SHP77 (cell line): Measurements from ENCODE around the gene EXOC6B.
"Not testable (repeated sequence)": the region's sequence is repeated elsewhere in the genome, so short reads cannot be mapped to it uniquely, and the experiment has no call there.

Experiments used
- DNase-seq, 2 experiments: peaks; one replicate each; lab custom pipeline; 2025; lab: John Stamatoyannopoulos, UW

The EXOC6B gene

GRCh38 chr2:72681016-72681995 lies 144.5 kb downstream of the EXOC6B start:
- DNase-seq: no peak

- DNase-seq: no peak
Measured at GRCh38 chr2:72678024-72678423, 147.8 kb downstream of the EXOC6B start.

- no peak for DNase-seq
Measured at GRCh38 chr2:72676341-72677025, 149.3 kb downstream of the EXOC6B start.

GRCh38 chr2:72674982-72675915 lies 150.6 kb downstream of the EXOC6B start:
- DNase-seq: no peak

GRCh38 chr2:72673279-72673678 lies 152.6 kb downstream of the EXOC6B start:
- DNase-seq: no peak

GRCh38 chr2:72669121-72669520 lies 156.7 kb downstream of the EXOC6B start:
- no peak for DNase-seq

- no peak for DNase-seq
Measured at GRCh38 chr2:72668647-72669046, 157.2 kb downstream of the EXOC6B start.

GRCh38 chr2:72665448-72665847 lies 160.4 kb downstream of the EXOC6B start:
- DNase-seq: no peak

GRCh38 chr2:72661985-72662384 lies 163.8 kb downstream of the EXOC6B start:
- DNase-seq: no peak

- no peak for DNase-seq
Measured at GRCh38 chr2:72649810-72650209, 176.0 kb downstream of the EXOC6B start.

- not testable (repeated sequence) for DNase-seq
Measured at GRCh38 chr2:72641221-72641620, 184.6 kb downstream of the EXOC6B start.

- no peak for DNase-seq
Measured at GRCh38 chr2:72638600-72639211, 187.1 kb downstream of the EXOC6B start.

- DNase-seq: no peak
Measured at GRCh38 chr2:72636210-72636609, 189.6 kb downstream of the EXOC6B start.

- DNase-seq: no peak
Measured at GRCh38 chr2:72630767-72631166, 195.1 kb downstream of the EXOC6B start.

GRCh38 chr2:72629062-72629461 lies 196.8 kb downstream of the EXOC6B start:
- no peak for DNase-seq

GRCh38 chr2:72627083-72627482 lies 198.8 kb downstream of the EXOC6B start:
- no peak for DNase-seq

- DNase-seq: no peak
Measured at GRCh38 chr2:72625366-72625765, 200.5 kb downstream of the EXOC6B start.

GRCh38 chr2:72623481-72623880 lies 202.4 kb downstream of the EXOC6B start:
- no peak for DNase-seq

GRCh38 chr2:72619626-72620025 lies 206.2 kb downstream of the EXOC6B start:
- DNase-seq: no peak

GRCh38 chr2:72613931-72614330 lies 211.9 kb downstream of the EXOC6B start:
- no peak for DNase-seq

GRCh38 chr2:72612614-72613160 lies 213.1 kb downstream of the EXOC6B start:
- no peak for DNase-seq
